Astrocyte (in vitro differentiated cells and primary cell): ENCODE measurements around the gene PSMD2. TPM values are rescaled to one million over a fixed set of nuclear protein-coding genes. Genes with fewer than 3 reads are reported as not detected.

Experiments
- DNase-seq: peaks from one replicate; pipeline ENCODE4 v3.0.0-alpha.2; 2010; ENCODE audit warnings: low read depth
- FAIRE-seq: peaks from 2 replicates; lab custom pipeline; 2011; peaks lifted over from hg19 to GRCh38; lab: Jason Lieb, UNC
- H2AFZ ChIP-seq: 2 replicates; pipeline ENCODE4 v1.6.0; 2012; ENCODE audit warnings: low read depth, low read length, inconsistent platforms
- H3K27ac ChIP-seq: 2 replicates; pipeline ENCODE4 v1.5.1; 2011; ENCODE audit warnings: low read depth, low read length, inconsistent platforms
- H3K27me3 ChIP-seq: 2 replicates; pipeline ENCODE4 v1.6.0; 2011; ENCODE audit warnings: low read length, inconsistent platforms; ENCODE audit not compliant: insufficient read depth
- H3K36me3 ChIP-seq: 2 replicates; pipeline ENCODE4 v1.5.1; 2011; ENCODE audit warnings: low read length, inconsistent platforms; ENCODE audit not compliant: insufficient read depth
- H3K4me1 ChIP-seq: 2 replicates; pipeline ENCODE4 v1.5.1; 2011; ENCODE audit warnings: low read length, inconsistent platforms; ENCODE audit not compliant: insufficient read depth
- H3K4me2 ChIP-seq: 2 replicates; pipeline ENCODE4 v1.6.0; 2012; ENCODE audit warnings: low read length, inconsistent platforms
- H3K4me3 ChIP-seq: 2 replicates; pipeline ENCODE4 v1.5.1; 2011; ENCODE audit warnings: low read depth, mild to moderate bottlenecking, low read length, inconsistent platforms; ENCODE audit not compliant: insufficient read depth
- H3K79me2 ChIP-seq: 2 replicates; pipeline ENCODE4 v1.6.0; 2012; ENCODE audit warnings: mild to moderate bottlenecking, low read length, inconsistent platforms; ENCODE audit not compliant: insufficient read depth
- H3K9ac ChIP-seq: 2 replicates; pipeline ENCODE4 v1.6.0; 2012; ENCODE audit warnings: mild to moderate bottlenecking, low read length, inconsistent platforms
- H3K9me3 ChIP-seq: 2 replicates; pipeline ENCODE4 v1.5.1; 2012; ENCODE audit warnings: low read depth, mild to moderate bottlenecking, low read length, inconsistent platforms; ENCODE audit not compliant: insufficient read depth
- H4K20me1 ChIP-seq: 2 replicates; pipeline ENCODE4 v1.6.0; 2012; ENCODE audit warnings: low read length, inconsistent platforms; ENCODE audit not compliant: insufficient read depth
- H3K27ac Mint-ChIP-seq: one replicate; pipeline ENCODE4 v1.8.0; 2021; ENCODE audit warnings: mild to moderate bottlenecking, mixed read lengths; ENCODE audit not compliant: unreplicated experiment
- H3K27me3 Mint-ChIP-seq: one replicate; pipeline ENCODE4 v1.8.0; 2021; ENCODE audit warnings: low read depth, mixed read lengths; ENCODE audit not compliant: unreplicated experiment
- H3K36me3 Mint-ChIP-seq: one replicate; pipeline ENCODE4 v1.8.0; 2021; ENCODE audit warnings: low read depth, mixed read lengths; ENCODE audit not compliant: unreplicated experiment
- H3K4me1 Mint-ChIP-seq: one replicate; pipeline ENCODE4 v1.8.0; 2021; ENCODE audit warnings: low read depth, mixed read lengths; ENCODE audit not compliant: unreplicated experiment
- H3K4me3 Mint-ChIP-seq: one replicate; pipeline ENCODE4 v1.8.0; 2021; ENCODE audit warnings: mild to moderate bottlenecking, moderate library complexity, mixed read lengths; ENCODE audit not compliant: unreplicated experiment
- H3K9me3 Mint-ChIP-seq: one replicate; pipeline ENCODE4 v1.8.0; 2021; ENCODE audit warnings: mild to moderate bottlenecking, mixed read lengths; ENCODE audit not compliant: unreplicated experiment
- EZH2 ChIP-seq: IDR thresholded peaks from 2 replicates; pipeline ENCODE4 v1.6.1; 2012; ENCODE audit warnings: mild to moderate bottlenecking, low read length, inconsistent platforms; ENCODE audit not compliant: insufficient read depth
- total RNA-seq: library from RNA; stranded (reverse); gene quantifications from 2 replicates; pipeline ENCODE4 v1.2.1, GENCODE V29; 2021
- TF ChIP-seq, protein P1 (sequence below): IDR thresholded peaks from 2 replicates; pipeline ENCODE4 v1.5.1; 2011; ENCODE audit warnings: low read depth, mild to moderate bottlenecking, inconsistent platforms, low read length, moderate library complexity; ENCODE audit not compliant: insufficient read depth

The PSMD2 gene
- total RNA-seq, 1 donor from 2014 or later = 588 TPM

DNA sequence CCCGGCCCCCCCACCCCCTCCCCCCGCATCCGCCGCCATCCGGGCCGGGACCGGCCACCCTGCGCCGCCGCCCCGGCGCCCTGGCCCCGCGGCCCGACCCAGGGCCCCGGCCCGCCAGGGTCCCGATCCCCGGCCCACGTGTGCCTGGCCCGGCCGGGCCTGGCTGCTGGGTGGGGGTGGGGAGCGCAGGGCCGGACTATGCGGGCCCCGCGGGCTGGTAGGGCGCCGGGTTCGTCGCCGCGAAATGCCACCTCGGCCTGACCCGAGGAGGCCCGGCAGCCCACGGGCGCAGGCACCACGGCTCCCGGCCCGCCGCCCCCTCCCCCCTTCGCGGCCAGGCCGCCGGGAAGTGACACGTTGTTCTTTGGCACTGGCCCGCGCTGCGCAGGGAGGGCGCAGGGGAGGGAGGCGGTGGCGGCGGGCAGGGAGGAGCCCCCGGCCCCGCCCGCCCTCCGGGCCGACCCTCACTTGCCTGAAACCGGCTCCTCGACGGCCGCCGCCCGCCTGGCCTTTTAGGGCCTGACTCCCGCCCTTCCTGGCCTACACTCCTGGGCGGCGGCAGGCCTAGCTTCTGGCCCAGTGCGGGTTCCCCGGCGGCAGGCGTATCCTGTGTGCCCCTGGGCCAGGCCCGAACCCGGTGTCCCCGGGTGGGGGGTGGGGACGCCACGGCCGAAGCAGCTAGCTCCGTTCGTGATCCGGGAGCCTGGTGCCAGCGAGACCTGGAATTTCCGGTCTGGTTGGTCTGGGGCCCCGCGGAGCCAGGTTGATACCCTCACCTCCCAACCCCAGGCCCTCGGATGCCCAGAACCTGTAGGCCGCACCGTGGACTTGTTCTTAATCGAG is 15.9 kb downstream of the PSMD2 start:
- DNase-seq (peak; percentile 60), FAIRE-seq (no peak)

DNA sequence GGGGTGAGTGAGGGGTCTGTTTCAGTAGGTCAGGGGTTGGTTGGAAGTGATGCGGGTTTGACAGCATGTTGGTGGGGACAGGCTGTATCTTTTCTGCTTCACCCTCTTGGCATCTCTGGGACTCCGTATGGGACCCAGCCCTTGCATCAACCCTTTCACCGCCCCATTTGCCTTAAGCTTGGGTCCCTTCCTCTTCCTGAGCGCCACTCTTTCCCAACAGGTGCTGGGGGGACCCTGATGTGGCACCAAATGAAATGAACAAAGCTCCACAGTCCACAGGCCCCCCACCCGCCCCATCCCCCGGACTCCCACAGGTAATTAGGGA is 16.5 kb downstream of the PSMD2 start:
- peak overlapping the region; percentile 91 for H3K27ac Mint-ChIP-seq
- Histone ChIP-seq H3K36me3 (peaks cover 11% of the 10 kb centered on the region), H3K9ac (peak overlapping the region; percentile 99), H2AFZ (no peak overlapping the region), H3K4me1 (peaks cover 31% of the 10 kb centered on the region), H3K27ac (peak overlapping the region; percentile 84), H3K4me2 (peak overlapping the region; percentile 98), H4K20me1 (peaks cover 53% of the 10 kb centered on the region), H3K79me2 (peaks cover 58% of the 10 kb centered on the region), H3K4me3 (peak overlapping the region; percentile 97), H3K27me3 (no peaks in the 10 kb centered on the region), H3K9me3 (no peaks in the 10 kb centered on the region)
- TF ChIP-seq, protein P1, sequence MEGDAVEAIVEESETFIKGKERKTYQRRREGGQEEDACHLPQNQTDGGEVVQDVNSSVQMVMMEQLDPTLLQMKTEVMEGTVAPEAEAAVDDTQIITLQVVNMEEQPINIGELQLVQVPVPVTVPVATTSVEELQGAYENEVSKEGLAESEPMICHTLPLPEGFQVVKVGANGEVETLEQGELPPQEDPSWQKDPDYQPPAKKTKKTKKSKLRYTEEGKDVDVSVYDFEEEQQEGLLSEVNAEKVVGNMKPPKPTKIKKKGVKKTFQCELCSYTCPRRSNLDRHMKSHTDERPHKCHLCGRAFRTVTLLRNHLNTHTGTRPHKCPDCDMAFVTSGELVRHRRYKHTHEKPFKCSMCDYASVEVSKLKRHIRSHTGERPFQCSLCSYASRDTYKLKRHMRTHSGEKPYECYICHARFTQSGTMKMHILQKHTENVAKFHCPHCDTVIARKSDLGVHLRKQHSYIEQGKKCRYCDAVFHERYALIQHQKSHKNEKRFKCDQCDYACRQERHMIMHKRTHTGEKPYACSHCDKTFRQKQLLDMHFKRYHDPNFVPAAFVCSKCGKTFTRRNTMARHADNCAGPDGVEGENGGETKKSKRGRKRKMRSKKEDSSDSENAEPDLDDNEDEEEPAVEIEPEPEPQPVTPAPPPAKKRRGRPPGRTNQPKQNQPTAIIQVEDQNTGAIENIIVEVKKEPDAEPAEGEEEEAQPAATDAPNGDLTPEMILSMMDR = no peak
- TF ChIP-seq EZH2 = no peak
- H3K27me3 Mint-ChIP-seq = no peaks in the 10 kb centered on the region
- peaks cover 6% of the 10 kb centered on the region for H3K36me3 Mint-ChIP-seq
- H3K9me3 Mint-ChIP-seq = no peaks in the 10 kb centered on the region
- H3K4me1 Mint-ChIP-seq = peaks cover 25% of the 10 kb centered on the region
- peak overlapping the region; percentile 91 for H3K4me3 Mint-ChIP-seq
- FAIRE-seq (no peak), DNase-seq (no peak)

More for the DNA sequence above, 15.9 kb downstream of the PSMD2 start:
- peaks cover 10% of the 10 kb centered on the region for H3K36me3 ChIP-seq
- H3K27ac ChIP-seq = peak overlapping the region; percentile 84
- Mint-ChIP-seq H3K4me1 (peaks cover 25% of the 10 kb centered on the region), H3K27ac (peak overlapping the region; percentile 91), H3K36me3 (peaks cover 7% of the 10 kb centered on the region), H3K4me3 (peak overlapping the region; percentile 91), H3K9me3 (no peaks in the 10 kb centered on the region), H3K27me3 (no peaks in the 10 kb centered on the region)
- H3K27me3 ChIP-seq = no peaks in the 10 kb centered on the region
- peaks cover 53% of the 10 kb centered on the region for H3K79me2 ChIP-seq
- peaks cover 48% of the 10 kb centered on the region for H4K20me1 ChIP-seq
- no peak for TF ChIP-seq EZH2
- TF ChIP-seq, protein P1 = no peak
- no peak overlapping the region for H2AFZ ChIP-seq
- H3K4me1 ChIP-seq = peaks cover 26% of the 10 kb centered on the region
- no peaks in the 10 kb centered on the region for H3K9me3 ChIP-seq
- peak overlapping the region; percentile 98 for H3K4me2 ChIP-seq
- H3K9ac ChIP-seq = peak overlapping the region; percentile 99
- peak overlapping the region; percentile 97 for H3K4me3 ChIP-seq
